Activated CD4-positive, alpha-beta T cell treated with anti-CD3 and anti-CD28 coated beads, Interleukin-2, Interleukin-4, amounts not matched to agents 100 ng/mL and 50 ng/mL, durations not matched to agents 16 hours and 8 hours (primary cell): Measurements from ENCODE around the gene IL24.
"Not testable (repeated sequence)": the region's sequence is repeated elsewhere in the genome, so short reads cannot be mapped to it uniquely, and the experiment has no call there.

Source experiments
- DNase-seq: peaks from one replicate; pipeline ENCODE4 v3.0.0-alpha.2; 2020; ENCODE audit warnings: low spot score

The IL24 gene

GRCh38 chr1:206904423-206905142, 7.3 kb downstream of the IL24 start:
- no peak for DNase-seq

GRCh38 chr1:206905295-206906164, 8.3 kb downstream of the IL24 start:
- DNase-seq, result no peak

- no peak for DNase-seq
Measured at GRCh38 chr1:206907304-206907991, 10.2 kb downstream of the IL24 start.

GRCh38 chr1:206908038-206908437, 10.8 kb downstream of the IL24 start:
- no peak for DNase-seq

GRCh38 chr1:206909161-206909882, 12.1 kb downstream of the IL24 start:
- no peak for DNase-seq

- no peak for DNase-seq
Measured at GRCh38 chr1:206909883-206910318, 12.7 kb downstream of the IL24 start.

GRCh38 chr1:206911064-206911663, 13.9 kb downstream of the IL24 start:
- DNase-seq, result peak; percentile 65

GRCh38 chr1:206912445-206913095, 15.3 kb downstream of the IL24 start:
- peak; percentile 82 for DNase-seq

- no peak for DNase-seq
Measured at GRCh38 chr1:206913766-206914537, 16.7 kb downstream of the IL24 start.

- DNase-seq, result no peak
Measured at GRCh38 chr1:206915030-206915735, 17.9 kb downstream of the IL24 start.

- no peak for DNase-seq
Measured at GRCh38 chr1:206916000-206916709, 18.9 kb downstream of the IL24 start.

- DNase-seq, result no peak
Measured at GRCh38 chr1:206918076-206918475, 20.8 kb downstream of the IL24 start.

- peak; percentile 67 for DNase-seq
Measured at GRCh38 chr1:206921772-206922265, 24.6 kb downstream of the IL24 start, which contains the start of gene FCMR. TSS of gene FCMR (minus strand) at chr1:206921941. CDS start at chr1:206921854, 87 bp downstream.

GRCh38 chr1:206922524-206922923, 25.3 kb downstream of the IL24 start:
- no peak for DNase-seq

GRCh38 chr1:206923009-206923960, 26.0 kb downstream of the IL24 start:
- DNase-seq, result peak; percentile 39

- DNase-seq, result not testable (repeated sequence)
Measured at GRCh38 chr1:206923961-206924557, 26.8 kb downstream of the IL24 start.

- no peak for DNase-seq
Measured at GRCh38 chr1:206924592-206925105, 27.4 kb downstream of the IL24 start.
